ENCODE measurements around the gene CENPT. TPM values are rescaled to one million over a fixed set of nuclear protein-coding genes. Genes with fewer than 3 reads are reported as not detected.

CENPT gene
- total and polyA plus RNA-seq, 2 donors (not counting 1 experiment from before 2014, with no cell fraction given): 23.1 to 30.2 TPM

- Histone ChIP-seq H3K36me3 (ENCODE audit: control insufficient read depth, insufficient read depth, low read length) (peaks cover 36% of the 10 kb centered on the region), H3K9ac (ENCODE audit: insufficient read depth, low read length) (no peak overlapping the region), H3K4me2 (ENCODE audit: extremely low read depth, insufficient read depth, low read length) (no peak overlapping the region), H2AFZ (ENCODE audit: low read length) (no peak overlapping the region), H3K4me3 (replicated peaks in 1 of 4; ENCODE audit: control extremely low read depth in 1 of 4, insufficient read depth in 1 of 4, low read depth in 3 of 4, low read length in 4 of 4) (no peak overlapping the region), H3K4me1 (ENCODE audit: control insufficient read depth, extremely low read depth, insufficient read depth, low read length) (peaks cover 3% of the 10 kb centered on the region), H3K9me3 (ENCODE audit: control insufficient read depth, insufficient read depth, low read depth, low read length) (no peaks in the 10 kb centered on the region), H3K27ac (ENCODE audit: insufficient read depth, low read length) (no peak overlapping the region), H3K27me3 (ENCODE audit: control insufficient read depth, insufficient read depth, low read length) (no peaks in the 10 kb centered on the region), H3K79me2 (ENCODE audit: control insufficient read depth, insufficient read depth, low read length) (peaks cover 17% of the 10 kb centered on the region), H4K20me1 (ENCODE audit: control insufficient read depth, extremely low read depth, insufficient read depth, low read length) (no peaks in the 10 kb centered on the region)
- TF ChIP-seq EZH2 (IDR thresholded peaks at IDR 0.05; ENCODE audit: low read length, missing control alignments): no peak
- TF ChIP-seq CTCF (conservative IDR thresholded peaks at IDR 0.05 in 1 of 2, IDR thresholded peaks at IDR 0.05 in 1 of 2; ENCODE audit: low read depth in 1 of 2, low read length in 2 of 2): no peak
- no peak for DNase-seq (ENCODE audit: low read depth in 2 of 2)
Measured at GRCh38 chr16:67828651-67829050, 18.8 kb downstream of the CENPT start.

- Histone ChIP-seq H3K9me3 (ENCODE audit: control insufficient read depth, insufficient read depth, low read depth, low read length) (no peaks in the 10 kb centered on the region), H3K36me3 (ENCODE audit: control insufficient read depth, insufficient read depth, low read length) (peaks cover 24% of the 10 kb centered on the region), H3K27me3 (ENCODE audit: control insufficient read depth, insufficient read depth, low read length) (no peaks in the 10 kb centered on the region), H3K27ac (ENCODE audit: insufficient read depth, low read length) (no peak overlapping the region), H3K9ac (ENCODE audit: insufficient read depth, low read length) (no peak overlapping the region), H2AFZ (ENCODE audit: low read length) (no peak overlapping the region), H3K4me3 (replicated peaks in 1 of 4; ENCODE audit: control extremely low read depth in 1 of 4, insufficient read depth in 1 of 4, low read depth in 3 of 4, low read length in 4 of 4) (no peak overlapping the region), H3K4me1 (ENCODE audit: control insufficient read depth, extremely low read depth, insufficient read depth, low read length) (no peaks in the 10 kb centered on the region), H3K79me2 (ENCODE audit: control insufficient read depth, insufficient read depth, low read length) (no peaks in the 10 kb centered on the region), H4K20me1 (ENCODE audit: control insufficient read depth, extremely low read depth, insufficient read depth, low read length) (no peaks in the 10 kb centered on the region), H3K4me2 (ENCODE audit: extremely low read depth, insufficient read depth, low read length) (no peak overlapping the region)
- no peak for DNase-seq (ENCODE audit: low read depth in 2 of 2)
- TF ChIP-seq CTCF (conservative IDR thresholded peaks at IDR 0.05 in 1 of 2, IDR thresholded peaks at IDR 0.05 in 1 of 2; ENCODE audit: low read depth in 1 of 2, low read length in 2 of 2) (no peak), EZH2 (IDR thresholded peaks at IDR 0.05; ENCODE audit: low read length, missing control alignments) (no peak)
Measured at GRCh38 chr16:67825906-67826305, 21.6 kb downstream of the CENPT start.

GRCh38 chr16:67825119-67825518 is 22.4 kb downstream of the CENPT start:
- Histone ChIP-seq H3K36me3 (ENCODE audit: control insufficient read depth, insufficient read depth, low read length) (peaks cover 19% of the 10 kb centered on the region), H3K4me3 (replicated peaks in 1 of 4; ENCODE audit: control extremely low read depth in 1 of 4, insufficient read depth in 1 of 4, low read depth in 3 of 4, low read length in 4 of 4) (no peak overlapping the region), H3K4me2 (ENCODE audit: extremely low read depth, insufficient read depth, low read length) (no peak overlapping the region), H3K4me1 (ENCODE audit: control insufficient read depth, extremely low read depth, insufficient read depth, low read length) (no peaks in the 10 kb centered on the region), H4K20me1 (ENCODE audit: control insufficient read depth, extremely low read depth, insufficient read depth, low read length) (no peaks in the 10 kb centered on the region), H3K9ac (ENCODE audit: insufficient read depth, low read length) (no peak overlapping the region), H3K27me3 (ENCODE audit: control insufficient read depth, insufficient read depth, low read length) (no peaks in the 10 kb centered on the region), H3K79me2 (ENCODE audit: control insufficient read depth, insufficient read depth, low read length) (no peaks in the 10 kb centered on the region), H2AFZ (ENCODE audit: low read length) (no peak overlapping the region), H3K27ac (ENCODE audit: insufficient read depth, low read length) (no peak overlapping the region), H3K9me3 (ENCODE audit: control insufficient read depth, insufficient read depth, low read depth, low read length) (no peaks in the 10 kb centered on the region)
- TF ChIP-seq CTCF (conservative IDR thresholded peaks at IDR 0.05 in 1 of 2, IDR thresholded peaks at IDR 0.05 in 1 of 2; ENCODE audit: low read depth in 1 of 2, low read length in 2 of 2) (no peak), EZH2 (IDR thresholded peaks at IDR 0.05; ENCODE audit: low read length, missing control alignments) (no peak)
- DNase-seq (ENCODE audit: low read depth in 2 of 2): no peak
